Spleen (tissue), 7 donors: ENCODE data around the gene C16orf89.

ENCODE experiments used
- POLR2A ChIP-seq, 3 donors: fragments of 450-650 bp; IDR thresholded peaks; one replicate each; pipeline ENCODE4 v1.5.1; 2017; ENCODE audit warnings: antibody characterized with exemption in 3 of 3, mild to moderate bottlenecking in 1 of 3
- POLR2AphosphoS5 ChIP-seq, 3 donors: sonication (generic); formaldehyde crosslinking; IDR thresholded peaks; one replicate each; pipeline ENCODE4 v1.5.1; 2017; ENCODE audit warnings: antibody characterized with exemption in 3 of 3
- TF ChIP-seq, protein P1 (sequence below), 11 experiments: fragments of 200-600 bp in 7 of 11; fragments of 450-650 bp in 4 of 11; sonication (generic) in 4 of 11; IDR thresholded peaks in 8 of 11; conservative IDR thresholded peaks in 3 of 11; 1 replicate in 7 of 11; 2 replicates in 4 of 11; pipeline versions ENCODE4 v1.4.0 to v1.8.0; 2016 to 2021; ENCODE audit warnings: antibody characterized with exemption in 11 of 11, inconsistent platforms in 4 of 11, mild to moderate bottlenecking in 1 of 11
- donor health status: DM: no; HTN: no; CAD: no; lungs with moderate emphysema.
- donor health status: DM: no; HTN: no; CAD: no.
- donor health status: DM: no; HTN: no; CAD: no.

- TF ChIP-seq POLR2AphosphoS5 (IDR thresholded peaks at IDR 0.05) (no peak), POLR2A (IDR thresholded peaks at IDR 0.05) (no peak)
- TF ChIP-seq, protein P1, sequence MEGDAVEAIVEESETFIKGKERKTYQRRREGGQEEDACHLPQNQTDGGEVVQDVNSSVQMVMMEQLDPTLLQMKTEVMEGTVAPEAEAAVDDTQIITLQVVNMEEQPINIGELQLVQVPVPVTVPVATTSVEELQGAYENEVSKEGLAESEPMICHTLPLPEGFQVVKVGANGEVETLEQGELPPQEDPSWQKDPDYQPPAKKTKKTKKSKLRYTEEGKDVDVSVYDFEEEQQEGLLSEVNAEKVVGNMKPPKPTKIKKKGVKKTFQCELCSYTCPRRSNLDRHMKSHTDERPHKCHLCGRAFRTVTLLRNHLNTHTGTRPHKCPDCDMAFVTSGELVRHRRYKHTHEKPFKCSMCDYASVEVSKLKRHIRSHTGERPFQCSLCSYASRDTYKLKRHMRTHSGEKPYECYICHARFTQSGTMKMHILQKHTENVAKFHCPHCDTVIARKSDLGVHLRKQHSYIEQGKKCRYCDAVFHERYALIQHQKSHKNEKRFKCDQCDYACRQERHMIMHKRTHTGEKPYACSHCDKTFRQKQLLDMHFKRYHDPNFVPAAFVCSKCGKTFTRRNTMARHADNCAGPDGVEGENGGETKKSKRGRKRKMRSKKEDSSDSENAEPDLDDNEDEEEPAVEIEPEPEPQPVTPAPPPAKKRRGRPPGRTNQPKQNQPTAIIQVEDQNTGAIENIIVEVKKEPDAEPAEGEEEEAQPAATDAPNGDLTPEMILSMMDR (IDR thresholded peaks at IDR 0.05 in 8 of 11, conservative IDR thresholded peaks at IDR 0.05 in 3 of 11), result peak in 10 of 11 experiments; percentile 9 to 62 (median 40)
These were observed 9.4 kb downstream of the C16orf89 start for GRCh38 chr16:5056352-5056751.
